HPDE6-E6E7 (cell line): ENCODE measurements around the gene SPACA6.
"Not testable (repeated sequence)": the region's sequence is repeated elsewhere in the genome, so short reads cannot be mapped to it uniquely, and the experiment has no call there.

Source experiments
- DNase-seq: peaks from one replicate; pipeline ENCODE4 v3.0.0; 2011; ENCODE audit warnings: missing footprints; ENCODE audit errors: extremely low spot score

Gene SPACA6

GRCh38 chr19:51693260-51693659, at the start of gene SPACA6:
Gene SPACA6, plus strand, starts transcription at chr19:51693330. Its CDS starts 197 bp downstream, at chr19:51693527.
- DNase-seq, result no peak

GRCh38 chr19:51644636-51645271, 48.4 kb upstream of the SPACA6 start:
- DNase-seq, result no peak

- DNase-seq, result not testable (repeated sequence)
These were observed 46.4 kb upstream of the SPACA6 start, which contains the start of gene SIGLEC14 for GRCh38 chr19:51646730-51647129. Gene SIGLEC14, minus strand, starts transcription at chr19:51646825. Its CDS starts 66 bp downstream, at chr19:51646759.

- DNase-seq, result no peak
These were observed 45.8 kb upstream of the SPACA6 start for GRCh38 chr19:51647318-51647717.

- DNase-seq, result no peak
These were observed 41.8 kb upstream of the SPACA6 start for GRCh38 chr19:51651216-51651846.

GRCh38 chr19:51652266-51652665, 40.9 kb upstream of the SPACA6 start:
- DNase-seq, result no peak

- DNase-seq, result no peak
These were observed 40.0 kb upstream of the SPACA6 start for GRCh38 chr19:51653162-51653561.

GRCh38 chr19:51654783-51655182, 38.3 kb upstream of the SPACA6 start:
- DNase-seq, result no peak

- DNase-seq, result peak; percentile 38
These were observed 32.0 kb upstream of the SPACA6 start for GRCh38 chr19:51660975-51661600.

- no peak for DNase-seq
These were observed 29.5 kb upstream of the SPACA6 start for GRCh38 chr19:51663650-51664049.

GRCh38 chr19:51664131-51664530, 29.0 kb upstream of the SPACA6 start:
- DNase-seq, result no peak

- DNase-seq, result no peak
These were observed 28.1 kb upstream of the SPACA6 start for GRCh38 chr19:51664997-51665396.

GRCh38 chr19:51668216-51668615, 24.9 kb upstream of the SPACA6 start:
- no peak for DNase-seq

- not testable (repeated sequence) for DNase-seq
These were observed 17.1 kb upstream of the SPACA6 start for GRCh38 chr19:51675911-51676565.

GRCh38 chr19:51676566-51677083, 16.5 kb upstream of the SPACA6 start:
- DNase-seq, result no peak

GRCh38 chr19:51680474-51680873, 12.7 kb upstream of the SPACA6 start:
- no peak for DNase-seq

GRCh38 chr19:51681286-51681941, 11.7 kb upstream of the SPACA6 start:
- no peak for DNase-seq

- no peak for DNase-seq
These were observed 7.0 kb upstream of the SPACA6 start for GRCh38 chr19:51686171-51686570.

- peak; percentile 46 for DNase-seq
These were observed 5.1 kb upstream of the SPACA6 start for GRCh38 chr19:51687791-51688670.

- peak; percentile 58 for DNase-seq
These were observed 4.2 kb upstream of the SPACA6 start for GRCh38 chr19:51688671-51689571.
